NCI-H1694 treated with DMSO at 0.1 percent for 48 hours (cell line): ENCODE data around the gene IGFBPL1.

Experiments used
- DNase-seq: peaks from one replicate; lab custom pipeline; 2025; lab: John Stamatoyannopoulos, UW

The IGFBPL1 gene

DNA sequence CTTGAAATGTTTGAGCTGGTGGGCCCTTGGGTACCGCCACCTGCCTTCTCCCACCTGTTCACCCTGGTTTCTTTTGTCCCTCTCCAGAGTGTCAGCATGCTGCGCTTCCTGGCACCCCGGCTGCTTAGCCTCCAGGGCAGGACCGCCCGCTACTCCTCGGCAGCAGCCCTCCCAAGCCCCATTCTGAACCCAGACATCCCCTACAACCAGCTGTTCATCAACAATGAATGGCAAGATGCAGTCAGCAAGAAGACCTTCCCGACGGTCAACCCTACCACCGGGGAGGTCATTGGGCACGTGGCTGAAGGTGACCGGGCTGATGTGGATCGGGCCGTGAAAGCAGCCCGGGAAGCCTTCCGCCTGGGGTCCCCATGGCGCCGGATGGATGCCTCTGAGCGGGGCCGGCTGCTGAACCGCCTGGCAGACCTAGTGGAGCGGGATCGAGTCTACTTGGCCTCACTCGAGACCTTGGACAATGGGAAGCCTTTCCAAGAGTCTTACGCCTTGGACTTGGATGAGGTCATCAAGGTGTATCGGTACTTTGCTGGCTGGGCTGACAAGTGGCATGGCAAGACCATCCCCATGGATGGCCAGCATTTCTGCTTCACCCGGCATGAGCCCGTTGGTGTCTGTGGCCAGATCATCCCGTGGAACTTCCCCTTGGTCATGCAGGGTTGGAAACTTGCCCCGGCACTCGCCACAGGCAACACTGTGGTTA, 28.4 kb downstream of the IGFBPL1 start:
- DNase-seq, result no peak

GRCh38 chr9:38394416-38394815, 29.8 kb downstream of the IGFBPL1 start:
- DNase-seq, result no peak

GRCh38 chr9:38393128-38393796, 31.0 kb downstream of the IGFBPL1 start:
- DNase-seq, result no peak

DNA sequence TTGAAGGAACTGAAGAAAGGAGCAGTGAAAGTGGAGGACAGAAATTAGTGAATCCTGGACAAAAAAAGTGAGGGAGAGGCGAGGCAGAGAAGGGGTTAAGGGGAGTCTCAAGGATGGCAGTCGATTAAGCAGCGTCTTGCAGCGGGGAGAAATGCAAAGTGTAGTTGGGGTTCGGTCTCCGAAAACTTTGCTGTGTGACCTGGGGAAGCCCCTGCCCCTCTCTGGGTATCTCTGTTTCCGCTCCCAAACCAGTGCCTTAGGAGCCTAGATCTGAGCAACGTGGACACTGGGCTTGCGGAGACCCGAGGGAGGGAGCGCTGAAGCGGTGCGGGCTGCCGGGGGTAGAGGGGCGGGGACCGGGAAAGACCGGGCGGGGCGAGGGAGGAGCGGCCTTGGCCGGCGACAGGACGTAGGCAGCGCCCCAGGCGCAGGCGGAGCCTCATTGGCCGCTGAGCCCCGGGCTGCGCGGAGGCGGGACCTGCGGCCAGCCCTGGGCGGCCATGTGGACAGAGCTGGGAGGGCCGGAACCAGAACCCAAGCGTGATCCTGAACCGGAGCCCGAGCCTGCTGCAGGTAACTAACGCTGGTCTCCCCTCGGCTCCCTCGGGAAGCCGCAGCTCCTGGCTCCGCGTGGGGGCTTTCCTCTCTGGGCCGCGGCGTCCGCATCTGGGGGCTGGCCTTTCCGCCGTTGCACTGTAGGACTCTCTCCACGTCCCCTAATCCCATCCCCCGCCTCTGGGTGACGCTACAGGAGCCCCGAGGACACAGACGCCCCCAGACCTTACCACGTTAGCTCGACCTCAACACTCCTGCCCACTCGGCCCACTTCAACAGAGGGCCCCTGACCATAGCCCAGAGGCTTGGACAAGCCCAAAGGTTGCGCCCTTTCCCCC, 31.8 kb downstream of the IGFBPL1 start, which contains the start of gene ALDH1B1:
Gene ALDH1B1, plus strand, starts transcription at position 468 of the 893 bp plus-strand sequence. CDS start 3,047 bp downstream, outside the sequence.
- peak; percentile 43 for DNase-seq

- no peak for DNase-seq
Measured at GRCh38 chr9:38391278-38392118, 32.8 kb downstream of the IGFBPL1 start.

DNA sequence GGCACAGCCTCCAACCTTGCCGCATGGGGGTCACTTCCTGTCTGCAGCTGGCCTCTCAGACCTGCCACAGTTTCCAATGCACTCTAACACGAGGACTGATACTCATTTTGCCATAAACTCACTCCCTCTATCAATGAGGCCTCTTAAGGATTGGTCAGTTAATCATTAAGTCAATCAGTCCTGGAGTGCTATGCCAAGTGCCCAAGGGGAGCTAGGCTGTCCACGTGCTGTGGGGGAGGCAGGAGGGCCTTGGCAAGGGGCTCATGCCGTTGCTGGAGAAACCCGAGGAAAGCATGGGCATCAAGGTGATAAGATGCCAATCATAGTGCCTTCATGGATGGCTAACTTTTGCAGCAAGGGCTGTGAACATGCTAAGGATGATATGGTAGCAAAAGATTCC, 33.4 kb downstream of the IGFBPL1 start:
- no peak for DNase-seq

- DNase-seq, result no peak
Measured at GRCh38 chr9:38390442-38390841, 33.8 kb downstream of the IGFBPL1 start.

DNA sequence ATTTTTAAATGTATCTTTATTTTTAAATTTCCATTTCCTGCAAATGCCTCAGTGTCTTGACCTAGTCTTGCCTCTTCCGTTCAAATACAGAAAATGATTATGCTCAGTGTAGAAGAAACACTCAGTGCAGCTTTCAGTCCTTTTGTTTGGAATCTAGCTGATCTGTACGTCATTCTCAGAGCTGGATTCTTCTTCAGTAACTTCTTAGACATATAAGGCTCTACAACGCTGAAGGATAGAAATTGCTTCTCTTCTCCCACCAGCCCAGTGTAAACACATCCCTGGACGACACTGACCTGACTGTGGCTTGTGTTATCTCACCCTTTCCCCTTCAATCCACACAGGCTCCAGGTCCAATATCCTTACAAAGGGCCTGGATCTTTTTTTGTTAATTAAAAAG, 34.9 kb downstream of the IGFBPL1 start:
- DNase-seq, result no peak

- no peak for DNase-seq
Measured at GRCh38 chr9:38388283-38389223, 35.7 kb downstream of the IGFBPL1 start.

- DNase-seq, result no peak
Measured at GRCh38 chr9:38387751-38388150, 36.5 kb downstream of the IGFBPL1 start.

DNA sequence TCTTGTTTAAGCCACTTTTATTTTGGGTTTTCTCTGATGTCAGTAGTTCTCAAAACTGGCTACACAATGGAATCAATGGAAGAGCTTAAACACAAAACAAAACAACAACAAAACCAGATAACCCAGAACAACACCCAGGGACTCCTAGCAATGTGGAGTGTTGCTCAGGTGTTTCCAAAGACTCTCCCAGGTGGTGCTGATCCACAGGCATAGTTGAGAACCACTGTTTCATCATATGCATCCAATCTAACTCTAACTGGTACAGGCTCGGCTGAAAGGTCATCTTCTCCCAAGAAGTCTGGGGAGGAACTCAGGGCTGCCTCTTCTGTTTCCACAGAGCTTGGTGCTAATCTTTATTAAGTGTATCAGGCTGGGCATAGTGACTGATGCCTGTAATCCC, 37.2 kb downstream of the IGFBPL1 start:
- no peak for DNase-seq

GRCh38 chr9:38386319-38386895, 37.8 kb downstream of the IGFBPL1 start:
- DNase-seq, result no peak

DNA sequence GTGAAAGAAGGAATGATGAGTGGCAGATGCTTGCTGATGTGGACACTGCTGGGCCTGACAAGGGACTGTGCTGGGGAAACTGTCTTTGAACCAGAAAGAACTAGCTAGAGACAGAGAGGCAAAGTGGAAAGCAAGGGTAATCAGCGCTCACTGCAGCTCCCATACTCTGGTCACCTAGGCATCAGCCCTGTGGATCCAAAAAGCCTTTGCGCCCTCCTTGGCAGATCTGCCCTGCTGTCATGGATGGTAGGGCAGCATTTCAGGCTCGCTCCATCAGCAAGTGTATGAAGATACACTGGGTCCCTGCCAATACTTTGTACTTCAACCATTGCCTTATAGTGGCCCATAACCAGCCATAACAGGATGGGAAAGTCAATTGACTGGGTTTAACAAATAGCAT, 38.4 kb downstream of the IGFBPL1 start:
- no peak for DNase-seq

- no peak for DNase-seq
Measured at GRCh38 chr9:38384990-38385848, 39.0 kb downstream of the IGFBPL1 start.

DNA sequence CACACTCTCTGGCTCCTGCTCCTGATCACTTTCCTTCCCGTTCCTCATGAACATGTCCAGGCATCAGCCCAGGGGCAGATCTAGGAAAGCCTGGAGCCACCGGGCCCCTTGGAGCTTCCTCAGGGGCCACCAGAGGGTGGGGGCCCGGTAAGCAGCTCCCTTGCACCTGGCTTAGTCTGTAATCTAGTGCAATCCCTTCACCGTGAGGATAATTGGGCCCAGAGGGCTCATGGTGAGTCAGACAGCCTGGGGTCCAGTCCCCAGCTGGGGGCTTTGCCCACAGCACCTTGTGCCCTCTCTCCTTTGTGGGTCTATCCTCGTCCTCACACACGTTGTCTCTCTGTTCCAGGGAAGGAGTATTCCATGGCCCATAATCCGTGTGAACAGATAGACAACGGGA, 42.1 kb downstream of the IGFBPL1 start:
- no peak for DNase-seq

DNA sequence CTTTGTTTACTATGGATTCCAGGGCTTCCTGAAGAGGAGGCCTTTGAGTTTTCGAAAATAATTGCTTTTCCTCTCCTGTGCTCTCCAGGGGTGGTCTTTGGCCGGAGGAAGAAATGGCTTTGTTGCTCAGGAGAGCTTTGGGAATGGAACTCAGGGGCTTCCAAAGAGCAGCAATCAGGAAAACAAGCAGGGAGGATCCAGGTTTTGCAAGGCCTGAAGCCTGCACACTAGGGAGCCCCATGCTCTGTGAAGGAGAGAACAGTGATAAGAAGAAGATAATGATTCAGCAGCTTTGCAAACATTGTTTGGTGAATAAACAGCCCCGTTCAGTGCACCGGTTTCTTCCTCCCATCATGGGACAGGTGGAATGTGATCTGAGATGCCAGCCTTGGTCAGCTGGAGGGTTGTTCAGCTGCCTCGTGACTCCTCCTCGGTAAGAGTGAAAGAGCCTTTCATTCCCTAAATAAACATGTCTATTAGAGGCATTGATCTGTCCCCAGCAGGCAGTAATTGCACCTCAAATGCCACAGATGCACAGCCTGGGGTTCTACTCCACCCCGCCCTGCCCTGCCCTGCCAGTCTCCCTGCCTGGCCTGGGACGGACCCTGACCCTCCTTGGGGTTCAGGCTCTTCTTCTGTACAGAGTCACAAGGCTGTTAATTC, 43.3 kb downstream of the IGFBPL1 start:
- no peak for DNase-seq

DNA sequence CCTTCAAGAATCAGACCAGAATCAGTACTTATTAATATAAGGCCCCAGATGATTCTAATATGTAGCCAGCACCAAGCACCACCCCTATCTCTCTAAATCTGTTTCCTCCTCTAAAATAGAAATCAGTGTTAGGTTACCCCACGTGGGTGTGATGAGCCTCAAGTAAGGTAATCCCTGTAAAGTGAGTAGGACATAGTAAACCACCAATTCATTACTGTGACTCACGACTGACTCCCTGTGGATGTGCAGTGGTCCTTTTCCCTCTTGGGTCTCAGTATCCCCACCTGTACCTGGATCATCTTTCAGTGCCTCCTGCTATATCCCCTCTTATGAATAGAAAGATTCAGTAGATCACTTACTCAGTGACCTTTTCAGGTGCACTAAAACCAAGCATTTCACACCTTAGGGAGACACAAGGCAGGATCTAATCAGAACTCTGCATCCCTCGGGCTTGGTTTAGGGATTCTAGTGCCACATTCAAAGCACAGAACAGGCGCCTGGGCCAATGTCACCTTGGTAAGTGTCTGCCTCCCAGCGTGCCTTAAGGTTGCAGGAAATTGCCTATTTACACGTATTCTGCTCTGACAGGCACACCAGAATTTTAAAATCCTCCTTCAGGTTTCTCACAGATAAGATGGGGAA, 43.9 kb downstream of the IGFBPL1 start:
- no peak for DNase-seq
